A673 (cell line): Measurements from ENCODE around the gene TCFL5. TPM values are rescaled to one million over a fixed set of nuclear protein-coding genes. Genes with fewer than 3 reads are reported as not detected.

Source experiments
- BruUV-seq: library from RNA; stranded (reverse); fragments of 400-500 nt; replicated peaks from 2 replicates; lab custom pipeline; 2021; lab: Mats Ljungman, UMichigan
- CTCF ChIA-PET: fragments of 300-600 bp; sonication (Branson Sonifier 250); formaldehyde crosslinking; loops from one replicate; lab custom pipeline; 2022; ENCODE audit warnings: antibody characterized with exemption; lab: Charles Lee
- POLR2A ChIA-PET: fragments of 300-600 bp; sonication (Branson Sonifier 250); formaldehyde crosslinking; loops from one replicate; lab custom pipeline; 2022; ENCODE audit warnings: antibody characterized with exemption; ENCODE audit not compliant: low non-redundant PET; lab: Charles Lee
- DNase-seq: peaks from one replicate; pipeline ENCODE4 v3.0.0-alpha.2; 2015; ENCODE audit warnings: low spot score
- H3K27ac ChIP-seq: fragments of 200-600 bp; sonication (generic); 2 replicates; pipeline ENCODE4 v1.5.1; 2016; ENCODE audit warnings: mixed run types, low read depth, mild to moderate bottlenecking, mixed read lengths, antibody characterized with exemption, low read length; ENCODE audit not compliant: poor library complexity, severe bottlenecking
- H3K27me3 ChIP-seq: fragments of 200-600 bp; sonication (generic); replicated peaks from 2 replicates; pipeline ENCODE4 v1.6.1; 2017; ENCODE audit warnings: mixed run types, low read depth, mild to moderate bottlenecking, mixed read lengths, antibody characterized with exemption, low read length; ENCODE audit not compliant: insufficient read depth, poor library complexity
- H3K36me3 ChIP-seq: fragments of 200-600 bp; sonication (generic); 2 replicates; pipeline ENCODE4 v1.6.1; 2016; ENCODE audit warnings: mixed run types, mild to moderate bottlenecking, mixed read lengths, antibody characterized with exemption, low read length; ENCODE audit not compliant: insufficient read depth, poor library complexity, severe bottlenecking
- H3K4me1 ChIP-seq: fragments of 200-600 bp; sonication (generic); 2 replicates; pipeline ENCODE4 v1.6.1; 2017; ENCODE audit warnings: mixed run types, mild to moderate bottlenecking, mixed read lengths, antibody characterized with exemption, low read length; ENCODE audit not compliant: insufficient read depth, poor library complexity, severe bottlenecking
- H3K4me3 ChIP-seq: fragments of 200-600 bp; sonication (generic); 2 replicates; pipeline ENCODE4 v1.5.1; 2016; ENCODE audit warnings: low read depth, mixed run types, mild to moderate bottlenecking, mixed read lengths, low read length; ENCODE audit not compliant: poor library complexity, severe bottlenecking
- H3K9me3 ChIP-seq: fragments of 200-600 bp; sonication (generic); 2 replicates; pipeline ENCODE4 v1.6.1; 2016; ENCODE audit warnings: mixed run types, low read depth, mild to moderate bottlenecking, mixed read lengths, antibody characterized with exemption, low read length; ENCODE audit not compliant: poor library complexity, severe bottlenecking
- CTCF ChIP-seq: fragments of 300-800, 200-600 bp; sonication (generic); conservative IDR thresholded peaks from 2 replicates; pipeline ENCODE4 v1.5.1; 2017; ENCODE audit warnings: low read depth, mild to moderate bottlenecking, antibody characterized with exemption, low read length, moderate library complexity, mixed read lengths
- EZH2 ChIP-seq: fragments of 200-600 bp; sonication (generic); IDR thresholded peaks from 2 replicates; pipeline ENCODE4 v1.6.1; 2017; ENCODE audit warnings: borderline replicate concordance, low read depth, mild to moderate bottlenecking, mixed read lengths, antibody characterized with exemption, low read length; ENCODE audit not compliant: poor library complexity, severe bottlenecking
- intact Hi-C: fragments of 100-400 bp; cut with micrococcal nuclease; formaldehyde crosslinking; loops from one replicate; pipeline ENCODE4 v1.10.0; 2022; ENCODE audit not compliant: unreplicated experiment
- total RNA-seq: library from RNA; stranded (reverse); gene quantifications from 2 replicates; pipeline ENCODE4 v1.2.3, GENCODE V29; 2021

The TCFL5 gene
- total RNA-seq, 1 experiment from 2014 or later, result 13.9 TPM

GRCh38 chr20:62858058-62858830, 3.4 kb downstream of the TCFL5 start:
- H3K4me3 ChIP-seq, result no peak overlapping the region
- BruUV-seq, result no TSS peak
- ChIA-PET POLR2A (no interaction called here), CTCF (no interaction called here)
- TF ChIP-seq EZH2 (no peak), CTCF (no peak)
- no peak overlapping the region for H3K27ac ChIP-seq
- no peak for DNase-seq
- H3K36me3 ChIP-seq, result peaks cover 43% of the 10 kb centered on the region
- no peaks in the 10 kb centered on the region for H3K27me3 ChIP-seq
- peaks cover 10% of the 10 kb centered on the region for H3K4me1 ChIP-seq
- intact Hi-C loops, result no loop called here
- no peaks in the 10 kb centered on the region for H3K9me3 ChIP-seq

- no peak for TF ChIP-seq EZH2
- no peak for TF ChIP-seq CTCF
- H3K4me3 ChIP-seq, result no peak overlapping the region
- H3K27me3 ChIP-seq, result no peaks in the 10 kb centered on the region
- POLR2A ChIA-PET, result no interaction called here
- H3K9me3 ChIP-seq, result no peaks in the 10 kb centered on the region
- H3K27ac ChIP-seq, result no peak overlapping the region
- intact Hi-C loops, result no loop called here
- DNase-seq, result no peak
- no TSS peak for BruUV-seq
- peaks cover 10% of the 10 kb centered on the region for H3K4me1 ChIP-seq
- CTCF ChIA-PET, result no interaction called here
- H3K36me3 ChIP-seq, result peaks cover 52% of the 10 kb centered on the region
These were observed 4.5 kb downstream of the TCFL5 start for GRCh38 chr20:62856931-62857619.

- Histone ChIP-seq H3K4me1 (peaks cover 5% of the 10 kb centered on the region), H3K27ac (no peak overlapping the region), H3K36me3 (peaks cover 58% of the 10 kb centered on the region), H3K4me3 (no peak overlapping the region), H3K9me3 (no peaks in the 10 kb centered on the region), H3K27me3 (no peaks in the 10 kb centered on the region)
- ChIA-PET POLR2A (no interaction called here), CTCF (no interaction called here)
- intact Hi-C loops, result no loop called here
- TF ChIP-seq EZH2 (no peak), CTCF (no peak)
- no peak for DNase-seq
- no TSS peak for BruUV-seq
These were observed 6.5 kb downstream of the TCFL5 start for GRCh38 chr20:62855120-62855519.
